Peyer's patch (tissue), 4 donors: ENCODE measurements around the gene TYW3.

Source experiments
- POLR2A ChIP-seq, 2 donors: fragments of 450-650 bp; IDR thresholded peaks; one replicate each; pipeline ENCODE4 v1.5.1; 2017; ENCODE audit warnings: antibody characterized with exemption in 2 of 2, mild to moderate bottlenecking in 2 of 2, moderate library complexity in 2 of 2
- TF ChIP-seq, protein P1 (sequence below), 6 experiments: fragments of 450-650 bp in 4 of 6; fragments of 200-600 bp in 2 of 6; sonication (generic) in 1 of 6; IDR thresholded peaks; one replicate each; pipeline ENCODE4 v1.5.1; 2017 to 2019; ENCODE audit warnings: antibody characterized with exemption in 6 of 6, mild to moderate bottlenecking in 3 of 6, moderate library complexity in 1 of 6

DNA sequence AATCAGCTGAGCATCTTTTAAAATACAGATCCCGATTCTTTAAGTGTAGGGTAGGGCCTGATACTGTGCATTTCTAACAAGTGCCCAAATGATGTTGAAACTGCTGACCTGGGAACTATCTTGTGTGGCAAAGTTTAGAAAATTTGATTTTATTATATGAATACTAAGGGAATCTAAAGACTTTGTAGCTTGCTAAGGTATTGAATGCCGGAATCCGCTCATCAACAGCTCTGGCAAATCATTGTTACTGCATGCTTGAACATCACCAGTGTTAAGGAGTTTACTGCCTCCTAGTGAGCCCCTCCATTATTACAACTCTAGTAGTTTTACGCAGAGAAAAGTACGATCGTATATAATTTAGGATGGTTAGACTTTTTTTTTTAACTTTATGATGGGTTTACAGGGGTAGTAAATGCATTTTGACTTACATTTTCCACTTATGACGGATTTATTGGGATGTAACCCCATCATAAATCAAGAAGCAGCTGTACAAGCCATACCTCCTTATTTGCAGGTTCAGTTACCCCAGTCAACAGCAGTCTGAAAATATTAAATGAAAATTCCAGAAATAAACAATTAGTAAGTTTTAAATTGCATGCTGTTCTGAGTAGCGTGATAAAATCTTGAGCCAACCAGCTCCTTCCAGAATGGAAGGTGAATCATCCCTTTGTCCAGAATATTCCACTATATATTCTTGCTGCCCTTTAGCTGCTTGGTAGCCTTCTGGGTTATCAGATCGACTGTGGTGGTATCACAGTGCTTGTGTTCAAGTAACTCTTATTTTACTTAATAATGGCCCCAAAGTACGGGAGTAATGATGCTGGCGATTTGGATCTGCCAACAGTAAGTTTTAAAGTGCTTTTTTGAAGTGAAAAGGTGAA is 892 bp downstream of the TYW3 start:
- TF ChIP-seq, protein P1, sequence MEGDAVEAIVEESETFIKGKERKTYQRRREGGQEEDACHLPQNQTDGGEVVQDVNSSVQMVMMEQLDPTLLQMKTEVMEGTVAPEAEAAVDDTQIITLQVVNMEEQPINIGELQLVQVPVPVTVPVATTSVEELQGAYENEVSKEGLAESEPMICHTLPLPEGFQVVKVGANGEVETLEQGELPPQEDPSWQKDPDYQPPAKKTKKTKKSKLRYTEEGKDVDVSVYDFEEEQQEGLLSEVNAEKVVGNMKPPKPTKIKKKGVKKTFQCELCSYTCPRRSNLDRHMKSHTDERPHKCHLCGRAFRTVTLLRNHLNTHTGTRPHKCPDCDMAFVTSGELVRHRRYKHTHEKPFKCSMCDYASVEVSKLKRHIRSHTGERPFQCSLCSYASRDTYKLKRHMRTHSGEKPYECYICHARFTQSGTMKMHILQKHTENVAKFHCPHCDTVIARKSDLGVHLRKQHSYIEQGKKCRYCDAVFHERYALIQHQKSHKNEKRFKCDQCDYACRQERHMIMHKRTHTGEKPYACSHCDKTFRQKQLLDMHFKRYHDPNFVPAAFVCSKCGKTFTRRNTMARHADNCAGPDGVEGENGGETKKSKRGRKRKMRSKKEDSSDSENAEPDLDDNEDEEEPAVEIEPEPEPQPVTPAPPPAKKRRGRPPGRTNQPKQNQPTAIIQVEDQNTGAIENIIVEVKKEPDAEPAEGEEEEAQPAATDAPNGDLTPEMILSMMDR (IDR thresholded peaks at IDR 0.05), result peak; percentile 53 to 90 (median 78)
- no peak for TF ChIP-seq POLR2A (IDR thresholded peaks at IDR 0.05)
